WI38 (cell line): Measurements from ENCODE around the gene PLP1.

ENCODE experiments used
- H3K4me3 ChIP-seq: 2 replicates; pipeline ENCODE4 v1.5.1; 2011; ENCODE audit warnings: low read depth, mild to moderate bottlenecking, control low read depth, low read length
- CTCF ChIP-seq: IDR thresholded peaks from 2 replicates; pipeline ENCODE4 v1.5.1; 2012; ENCODE audit warnings: low read depth, mild to moderate bottlenecking, control low read depth, low read length

The PLP1 gene

GRCh38 chrX:103781706-103782105 is 5.1 kb downstream of the PLP1 start:
- no peak for TF ChIP-seq CTCF
- no peak overlapping the region for H3K4me3 ChIP-seq

GRCh38 chrX:103782640-103783039 is 6.0 kb downstream of the PLP1 start:
- no peak for TF ChIP-seq CTCF
- no peak overlapping the region for H3K4me3 ChIP-seq

GRCh38 chrX:103783196-103783595 is 6.6 kb downstream of the PLP1 start:
- TF ChIP-seq CTCF = no peak
- H3K4me3 ChIP-seq = no peak overlapping the region

- TF ChIP-seq CTCF = no peak
- no peak overlapping the region for H3K4me3 ChIP-seq
These were observed 7.3 kb downstream of the PLP1 start for GRCh38 chrX:103783971-103784370.

GRCh38 chrX:103789004-103789403 is 12.4 kb downstream of the PLP1 start:
- no peak overlapping the region for H3K4me3 ChIP-seq
- TF ChIP-seq CTCF = no peak

- no peak for TF ChIP-seq CTCF
- H3K4me3 ChIP-seq = no peak overlapping the region
These were observed 14.6 kb downstream of the PLP1 start for GRCh38 chrX:103791228-103791627.

- no peak overlapping the region for H3K4me3 ChIP-seq
- TF ChIP-seq CTCF = no peak
These were observed 15.3 kb downstream of the PLP1 start for GRCh38 chrX:103791826-103792485.
